Transverse colon (tissue), 4 donors: ENCODE measurements around the gene SHMT2. TPM values are rescaled to one million over a fixed set of nuclear protein-coding genes. Genes with fewer than 3 reads are reported as not detected.
A peak's percentile ranks its signal among the peaks of the same experiment; 100 is the strongest.

Experiments
- DNase-seq: peaks from one replicate; pipeline ENCODE4 v3.0.0-alpha.2; 2019
- H3K27ac ChIP-seq, 4 donors: fragments of 200-600 bp; sonication (generic); 2 replicates each; pipeline ENCODE4 v1.5.1; 2016 to 2018; ENCODE audit warnings: inconsistent platforms in 4 of 4
- H3K27me3 ChIP-seq: fragments of 200-600 bp; sonication (generic); 2 replicates; pipeline ENCODE4 v1.5.1; 2017; ENCODE audit warnings: inconsistent platforms
- H3K36me3 ChIP-seq, 4 donors: fragments of 200-600 bp; sonication (generic); 2 replicates each; pipeline ENCODE4 v1.5.1; 2017 to 2019; ENCODE audit warnings: inconsistent platforms in 4 of 4
- H3K4me1 ChIP-seq, 4 donors: fragments of 200-600 bp; sonication (generic); 2 replicates each; pipeline ENCODE4 v1.5.1; 2017 to 2020; ENCODE audit warnings: inconsistent platforms in 4 of 4
- H3K4me3 ChIP-seq, 4 donors: fragments of 200-600 bp; sonication (generic); 1 replicate in 1 of 4; 2 replicates in 3 of 4; pipeline versions ENCODE4 v1.5.1 to v1.6.1; 2017 to 2019; ENCODE audit warnings: inconsistent platforms in 4 of 4
- H3K9me3 ChIP-seq, 2 donors: fragments of 200-600 bp; sonication (generic); 2 replicates each; pipeline ENCODE4 v1.5.1; 2017 to 2019; ENCODE audit warnings: inconsistent platforms in 2 of 2
- EP300 ChIP-seq: sonication (generic); formaldehyde crosslinking; IDR thresholded peaks from one replicate; pipeline ENCODE4 v1.6.1; 2017; ENCODE audit warnings: antibody characterized with exemption, low read depth
- POLR2A ChIP-seq: fragments of 450-650 bp; IDR thresholded peaks from one replicate; pipeline ENCODE4 v1.6.1; 2016; ENCODE audit warnings: antibody characterized with exemption, mild to moderate bottlenecking, moderate library complexity
- POLR2AphosphoS5 ChIP-seq, 3 donors: sonication (generic); formaldehyde crosslinking; IDR thresholded peaks; one replicate each; pipeline ENCODE4 v1.6.1; 2016; ENCODE audit warnings: antibody characterized with exemption in 3 of 3
- whole genome bisulfite sequencing, 2 donors: methylation state at CpG; one replicate each; pipeline ENCODE4 v1.1.5; 2018; ENCODE audit warnings: low coverage in 1 of 2; 5-methylcytosine and 5-hydroxymethylcytosine counted together
- in situ Hi-C, 4 donors: fragments of 200-750 bp; cut with MboI; loops; one replicate each; pipeline versions ENCODE4 v1.15.0 to v1.15.1; 2017; ENCODE audit warnings: low sequenced_read_pairs in 3 of 4, low pct_ligation_motif_present in 1 of 4, low pct_unique_long_range_greater_than_20kb in 1 of 4
- intact Hi-C: fragments of 100-400 bp; cut with DNase I; formaldehyde crosslinking; loops from one replicate; pipeline ENCODE4 v1.15.1; 2023; ENCODE audit warnings: low total_unique reads
- total RNA-seq, 4 donors: library from RNA; depleted of rRNA; stranded (reverse); fragments of >200 nt; gene quantifications; one replicate each; pipeline ENCODE4 v1.1.0, GENCODE V29; 2016
- TF ChIP-seq, protein P1 (sequence below), 5 experiments: fragments of 200-600 bp in 3 of 5; fragments of 450-650 bp in 2 of 5; sonication (generic) in 3 of 5; IDR thresholded peaks; 1 replicate in 2 of 5; 2 replicates in 3 of 5; pipeline ENCODE4 v1.5.1; 2016 to 2017; ENCODE audit warnings: antibody characterized with exemption in 5 of 5, inconsistent platforms in 3 of 5, mild to moderate bottlenecking in 2 of 5, moderate library complexity in 1 of 5

SHMT2 gene
- 100 to 1,000 TPM in 1 of 4 donors, 10 to 100 TPM in 3; 29.2 to 104 (median 33.4) TPM for total RNA-seq

DNA sequence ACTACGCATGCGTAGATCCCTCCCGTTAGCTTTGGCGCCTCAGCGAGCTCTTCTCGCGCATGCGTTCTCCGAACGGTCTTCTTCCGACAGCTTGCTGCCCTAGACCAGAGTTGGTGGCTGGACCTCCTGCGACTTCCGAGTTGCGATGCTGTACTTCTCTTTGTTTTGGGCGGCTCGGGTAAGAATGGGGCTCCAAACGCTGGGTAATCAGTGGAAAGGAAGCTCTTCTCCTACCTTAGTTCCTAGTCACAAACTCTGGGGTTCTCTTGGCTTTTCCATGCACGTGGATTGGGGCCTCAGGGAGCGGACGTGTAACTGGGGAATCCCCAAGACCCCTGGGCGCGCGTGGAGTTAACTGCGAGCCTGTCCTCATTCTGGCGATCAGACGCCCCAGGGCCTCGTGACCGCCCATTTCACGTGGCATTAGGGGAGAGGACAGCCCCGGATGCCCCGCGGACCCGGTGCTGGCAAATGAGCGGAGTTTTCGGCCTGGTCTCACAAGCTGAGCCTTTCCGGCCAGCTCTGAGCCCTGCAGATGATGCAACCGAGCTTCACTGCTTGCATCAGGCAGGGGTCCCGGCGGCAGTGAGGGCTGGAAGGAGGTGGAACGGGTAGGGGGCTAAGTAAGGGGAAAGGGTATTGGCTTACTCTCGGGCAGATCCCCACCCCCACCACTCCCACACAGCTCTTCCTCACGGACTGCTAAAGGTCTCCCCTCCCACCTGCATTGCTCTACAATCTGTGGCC is at the start of gene SHMT2:
Gene SHMT2 (plus strand): TSS at position 78 of the 747 bp plus-strand sequence. CDS start 68 bp downstream, at position 146.
- H3K4me1 ChIP-seq, result peaks cover 19 to 47% (median 30%) of the 10 kb centered on the region in 4 donors
- peak; percentile 96 for DNase-seq
- WGBS, 2 donors, result 0% methylated on average over 40 of the region's 42 CpGs; no CpG with 5 or more reads in 1 of the 2 donors
- peaks cover 25% of the 10 kb centered on the region for H3K27me3 ChIP-seq
- peaks cover 0 to 16% (median 0%) of the 10 kb centered on the region in 4 donors for H3K36me3 ChIP-seq
- peak within 1 kb of the TSS; percentile 51 to 78 (median 66) for H3K4me3 ChIP-seq
- intact Hi-C loops, result no loop called here
- in situ Hi-C loops, result no loop called here
- TF ChIP-seq POLR2AphosphoS5 (IDR thresholded peaks at IDR 0.05), result peak in 1 of 3 donors; percentile 34
- peak; percentile 37 for TF ChIP-seq POLR2A
- TF ChIP-seq EP300, result no peak
- TF ChIP-seq, protein P1, sequence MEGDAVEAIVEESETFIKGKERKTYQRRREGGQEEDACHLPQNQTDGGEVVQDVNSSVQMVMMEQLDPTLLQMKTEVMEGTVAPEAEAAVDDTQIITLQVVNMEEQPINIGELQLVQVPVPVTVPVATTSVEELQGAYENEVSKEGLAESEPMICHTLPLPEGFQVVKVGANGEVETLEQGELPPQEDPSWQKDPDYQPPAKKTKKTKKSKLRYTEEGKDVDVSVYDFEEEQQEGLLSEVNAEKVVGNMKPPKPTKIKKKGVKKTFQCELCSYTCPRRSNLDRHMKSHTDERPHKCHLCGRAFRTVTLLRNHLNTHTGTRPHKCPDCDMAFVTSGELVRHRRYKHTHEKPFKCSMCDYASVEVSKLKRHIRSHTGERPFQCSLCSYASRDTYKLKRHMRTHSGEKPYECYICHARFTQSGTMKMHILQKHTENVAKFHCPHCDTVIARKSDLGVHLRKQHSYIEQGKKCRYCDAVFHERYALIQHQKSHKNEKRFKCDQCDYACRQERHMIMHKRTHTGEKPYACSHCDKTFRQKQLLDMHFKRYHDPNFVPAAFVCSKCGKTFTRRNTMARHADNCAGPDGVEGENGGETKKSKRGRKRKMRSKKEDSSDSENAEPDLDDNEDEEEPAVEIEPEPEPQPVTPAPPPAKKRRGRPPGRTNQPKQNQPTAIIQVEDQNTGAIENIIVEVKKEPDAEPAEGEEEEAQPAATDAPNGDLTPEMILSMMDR (IDR thresholded peaks at IDR 0.05), result no peak
- H3K9me3 ChIP-seq, result no peaks in the 10 kb centered on the region
- peak within 1 kb of the TSS; percentile 74 to 84 (median 78) for H3K27ac ChIP-seq

DNA sequence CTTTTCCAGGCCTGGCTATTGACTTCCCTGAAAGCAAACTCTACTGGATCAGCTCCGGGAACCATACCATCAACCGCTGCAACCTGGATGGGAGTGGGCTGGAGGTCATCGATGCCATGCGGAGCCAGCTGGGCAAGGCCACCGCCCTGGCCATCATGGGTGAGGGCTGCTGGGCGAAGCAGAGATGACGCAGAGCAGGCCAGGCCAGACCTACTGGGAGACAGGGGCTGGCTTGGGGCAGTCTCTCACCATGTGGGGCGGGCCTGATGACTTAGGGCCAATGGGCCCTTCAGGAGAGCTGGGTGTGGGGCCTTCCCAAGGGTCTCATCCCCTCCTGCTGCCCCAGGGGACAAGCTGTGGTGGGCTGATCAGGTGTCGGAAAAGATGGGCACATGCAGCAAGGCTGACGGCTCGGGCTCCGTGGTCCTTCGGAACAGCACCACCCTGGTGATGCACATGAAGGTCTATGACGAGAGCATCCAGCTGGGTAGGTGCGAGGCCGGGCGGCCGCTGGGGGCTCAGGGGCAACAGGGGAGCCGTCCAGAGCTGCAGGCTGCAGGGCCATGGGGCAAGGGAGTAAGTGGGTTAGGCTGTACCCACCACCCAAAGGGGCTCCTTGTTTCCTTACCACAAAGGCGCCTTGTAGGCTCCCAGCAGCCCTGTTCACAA is 49.1 kb upstream of the SHMT2 start:
- Histone ChIP-seq H3K4me1 (peaks cover 0 to under 1% (median 0%) of the 10 kb centered on the region in 4 donors), H3K4me3 (no peak overlapping the region), H3K9me3 (no peaks in the 10 kb centered on the region), H3K27me3 (no peaks in the 10 kb centered on the region), H3K27ac (no peak overlapping the region), H3K36me3 (peaks cover 0 to 29% (median 11%) of the 10 kb centered on the region in 4 donors)
- WGBS, 2 donors, result 90% methylated on average over 18 of the region's 20 CpGs; no CpG with 5 or more reads in 1 of the 2 donors
- in situ Hi-C loops (loop anchor here in 3 of 4 donors (5.0 to 25.0 kb wide), 2 partner anchors 58 to 418 kb away; partner anchors contain the start of genes HSD17B6 (in 1 of the 3) and PRIM1 (in 1 of the 3)), intact Hi-C loops (loop anchor here (5.0 to 10.0 kb wide), 2 partner anchors 113 to 176 kb away; partner anchors contain the start of gene ZBTB39)
- DNase-seq, result no peak
- TF ChIP-seq, protein P1 (IDR thresholded peaks at IDR 0.05), result no peak
- no peak for TF ChIP-seq POLR2A
- TF ChIP-seq POLR2AphosphoS5 (IDR thresholded peaks at IDR 0.05), result no peak
- no peak for TF ChIP-seq EP300

DNA sequence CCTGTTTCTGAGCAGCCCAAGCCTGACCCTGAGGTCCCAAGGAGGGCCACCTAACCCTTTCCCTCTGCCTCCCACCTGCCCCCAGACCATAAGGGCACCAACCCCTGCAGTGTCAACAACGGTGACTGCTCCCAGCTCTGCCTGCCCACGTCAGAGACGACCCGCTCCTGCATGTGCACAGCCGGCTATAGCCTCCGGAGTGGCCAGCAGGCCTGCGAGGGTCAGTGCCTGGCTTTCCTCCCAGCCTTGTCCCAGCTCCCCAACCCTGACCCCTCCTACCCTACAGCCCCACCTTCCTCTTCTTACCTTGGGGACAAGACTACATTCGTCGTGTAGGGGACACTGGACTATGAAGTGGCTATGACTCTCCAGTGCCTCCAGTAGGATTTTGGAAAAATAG is 48.4 kb upstream of the SHMT2 start:
- Histone ChIP-seq H3K36me3 (peaks cover 0 to 32% (median 14%) of the 10 kb centered on the region in 4 donors), H3K27ac (no peak overlapping the region), H3K9me3 (no peaks in the 10 kb centered on the region), H3K4me1 (no peaks in the 10 kb centered on the region), H3K4me3 (no peak overlapping the region), H3K27me3 (no peaks in the 10 kb centered on the region)
- TF ChIP-seq POLR2AphosphoS5 (IDR thresholded peaks at IDR 0.05) (no peak), EP300 (no peak), POLR2A (no peak)
- TF ChIP-seq, protein P1 (IDR thresholded peaks at IDR 0.05), result no peak
- in situ Hi-C loops, result loop anchor here in 3 of 4 donors (5.0 to 25.0 kb wide), 2 partner anchors 59 to 419 kb away; partner anchors contain the start of genes HSD17B6 (in 1 of the 3) and PRIM1 (in 1 of the 3)
- 77% methylated on average over 9 of the region's 9 CpGs; no CpG with 5 or more reads in 1 of the 2 donors for WGBS, 2 donors
- DNase-seq, result no peak
- intact Hi-C loops, result loop anchor here (5.0 to 10.0 kb wide), 2 partner anchors 114 to 176 kb away; partner anchors contain the start of gene ZBTB39
